ENCODE measurements around the gene PKNOX2.

- TF ChIP-seq CTCF (conservative IDR thresholded peaks at IDR 0.05) (no peak), ZFX (IDR thresholded peaks at IDR 0.05) (no peak)
These were observed 204.2 kb downstream of the PKNOX2 start for GRCh38 chr11:125368757-125369156.

Data from C4-2B (cell line).